Upper lobe of right lung (tissue), 1 donor: ENCODE results near the gene TRPM4. TPM values are rescaled to one million over a fixed set of nuclear protein-coding genes. Genes with fewer than 3 reads are reported as not detected.

Experiments
- ATAC-seq: fragments of 200-7000 bp; cut with Tn5 transposase; one replicate; pipeline ENCODE4 v1.9.1; 2020; ENCODE audit warnings: mild to moderate bottlenecking, moderate library complexity
- DNase-seq: peaks from one replicate; pipeline ENCODE4 v3.0.0-alpha.2; 2020
- H3K27ac ChIP-seq: fragments of 200-600 bp; one replicate; pipeline ENCODE4 v1.8.0; 2022
- H3K27me3 ChIP-seq: fragments of 200-600 bp; one replicate; pipeline ENCODE4 v1.8.0; 2022; ENCODE audit warnings: mild to moderate bottlenecking
- H3K36me3 ChIP-seq: fragments of 200-600 bp; one replicate; pipeline ENCODE4 v1.8.0; 2022
- H3K4me1 ChIP-seq: fragments of 200-600 bp; one replicate; pipeline ENCODE4 v1.8.0; 2022
- H3K4me3 ChIP-seq: fragments of 200-600 bp; one replicate; pipeline ENCODE4 v1.8.0; 2022; ENCODE audit warnings: mild to moderate bottlenecking
- H3K9me3 ChIP-seq: fragments of 200-600 bp; one replicate; pipeline ENCODE4 v1.8.0; 2022
- CTCF ChIP-seq: fragments of 200-600 bp; IDR thresholded peaks from one replicate; pipeline ENCODE4 v1.8.0; 2022; ENCODE audit warnings: antibody characterized with exemption
- intact Hi-C: fragments of 100-400 bp; cut with DNase I; formaldehyde crosslinking; loops from one replicate; pipeline ENCODE4 v1.11.0; 2022
- total RNA-seq: library from RNA; stranded (reverse); fragmentation: NEBNext Ultra II Directional; extraction: Animal tissue kit (Norgen Biotek cat#: 25700); gene quantifications from one replicate; pipeline ENCODE4 v1.2.1, GENCODE V29; 2021
- donor health status: DM: no; HTN: yes; CAD: no; lungs with severe emphysema.

TRPM4 gene
- total RNA-seq, 1 donor from 2014 or later, result 44.3 TPM

- DNase-seq (no peak), ATAC-seq (peak; percentile 6)
- H3K27me3 ChIP-seq, result no peaks in the 10 kb centered on the region
- peaks cover 12% of the 10 kb centered on the region for H3K36me3 ChIP-seq
- no peaks in the 10 kb centered on the region for H3K9me3 ChIP-seq
- H3K4me3 ChIP-seq, result no peak overlapping the region
- H3K4me1 ChIP-seq, result peaks cover 3% of the 10 kb centered on the region
- no peak overlapping the region for H3K27ac ChIP-seq
- intact Hi-C loops, result loop anchor here (5.0 kb wide), 1 partner anchor 114 kb away; no protein-coding TSS in a partner anchor
- no peak for TF ChIP-seq CTCF
Observed at GRCh38 chr19:49210901-49211451, 53.4 kb downstream of the TRPM4 start.

GRCh38 chr19:49212016-49212701 is 54.6 kb downstream of the TRPM4 start:
- ATAC-seq (no peak), DNase-seq (no peak)
- H3K4me1 ChIP-seq, result peaks cover 3% of the 10 kb centered on the region

GRCh38 chr19:49213791-49214190 is 56.2 kb downstream of the TRPM4 start:
- DNase-seq (no peak), ATAC-seq (no peak)
- Histone ChIP-seq H3K27ac (no peak overlapping the region), H3K4me3 (no peak overlapping the region), H3K27me3 (no peaks in the 10 kb centered on the region), H3K4me1 (no peaks in the 10 kb centered on the region), H3K9me3 (no peaks in the 10 kb centered on the region), H3K36me3 (peaks cover 10% of the 10 kb centered on the region)
- peak; percentile 6 for TF ChIP-seq CTCF
- intact Hi-C loops, result loop anchor here (5.0 kb wide), 1 partner anchor 116 kb away; no protein-coding TSS in a partner anchor

More at GRCh38 chr19:49212016-49212701, 54.6 kb downstream of the TRPM4 start:
- intact Hi-C loops, result loop anchor here (5.0 kb wide), 1 partner anchor 115 kb away; no protein-coding TSS in a partner anchor
- no peak for TF ChIP-seq CTCF
- Histone ChIP-seq H3K27me3 (no peaks in the 10 kb centered on the region), H3K4me3 (no peak overlapping the region), H3K36me3 (peaks cover 10% of the 10 kb centered on the region), H3K27ac (no peak overlapping the region), H3K9me3 (no peaks in the 10 kb centered on the region)

- no peak overlapping the region for H3K4me3 ChIP-seq
- H3K36me3 ChIP-seq, result peaks cover 10% of the 10 kb centered on the region
- intact Hi-C loops, result loop anchor here (5.0 kb wide), 1 partner anchor 117 kb away; no protein-coding TSS in a partner anchor
- no peaks in the 10 kb centered on the region for H3K4me1 ChIP-seq
- no peaks in the 10 kb centered on the region for H3K27me3 ChIP-seq
- H3K9me3 ChIP-seq, result no peaks in the 10 kb centered on the region
- H3K27ac ChIP-seq, result no peak overlapping the region
- DNase-seq (no peak), ATAC-seq (no peak)
- no peak for TF ChIP-seq CTCF
Observed at GRCh38 chr19:49214701-49215100, 57.1 kb downstream of the TRPM4 start.

GRCh38 chr19:49216071-49216470 is 58.5 kb downstream of the TRPM4 start:
- H3K27ac ChIP-seq, result no peak overlapping the region
- no peaks in the 10 kb centered on the region for H3K9me3 ChIP-seq
- ATAC-seq, result no peak
- TF ChIP-seq CTCF, result no peak
- intact Hi-C loops, result no loop called here
- H3K36me3 ChIP-seq, result peaks cover 9% of the 10 kb centered on the region
- H3K4me3 ChIP-seq, result no peak overlapping the region
- no peak for DNase-seq
- H3K4me1 ChIP-seq, result no peaks in the 10 kb centered on the region
- no peaks in the 10 kb centered on the region for H3K27me3 ChIP-seq
